IMR-90 (cell line): ENCODE results near the gene MGRN1.

Source experiments
- CHD1 ChIP-seq: IDR thresholded peaks from 2 replicates; pipeline ENCODE4 v1.6.1; 2012; ENCODE audit warnings: low read depth, low read length, improper control_type of control experiment
- CTCF ChIP-seq: conservative IDR thresholded peaks from 2 replicates; pipeline ENCODE4 v1.5.1; 2012; ENCODE audit warnings: mild to moderate bottlenecking, low read depth, low read length, improper control_type of control experiment
- MXI1 ChIP-seq: IDR thresholded peaks from 2 replicates; pipeline ENCODE4 v1.6.1; 2012; ENCODE audit warnings: low read depth, mild to moderate bottlenecking, low read length, moderate library complexity, borderline replicate concordance
- SMC3 ChIP-seq: fragments of 150-350 bp; IDR thresholded peaks from 2 replicates; pipeline ENCODE4 v1.6.1; 2016; ENCODE audit warnings: low read depth, mild to moderate bottlenecking, antibody characterized with exemption, low read length, moderate library complexity
- USF2 ChIP-seq: fragments of 150-350 bp; IDR thresholded peaks from 2 replicates; pipeline ENCODE4 v1.6.1; 2017; ENCODE audit warnings: mild to moderate bottlenecking, antibody characterized with exemption, low read length, low read depth

- no peak for TF ChIP-seq USF2
- no peak for TF ChIP-seq CHD1
- TF ChIP-seq CTCF: no peak
- no peak for TF ChIP-seq MXI1
- no peak for TF ChIP-seq SMC3
Measured at GRCh38 chr16:4583906-4584305, 40.7 kb upstream of the MGRN1 start.
